Umbilical cord (tissue), 2 donors: ENCODE results near the gene WWOX. TPM values are rescaled to one million over a fixed set of nuclear protein-coding genes. Genes with fewer than 3 reads are reported as not detected.

ENCODE experiments used
- DNase-seq: peaks from one replicate; pipeline ENCODE4 v3.0.0-alpha.2; 2015; ENCODE audit warnings: low spot score
- total RNA-seq: library from RNA; depleted of rRNA; stranded (reverse); fragments of >200 nt; gene quantifications from one replicate; pipeline ENCODE4 v1.2.3, GENCODE V29; 2014; ENCODE audit warnings: low replicate concordance; ENCODE audit not compliant: insufficient read depth

WWOX gene
- total RNA-seq, 1 donor from 2014 or later = 54.4 TPM

GRCh38 chr16:78462288-78463208, 363.1 kb downstream of the WWOX start:
- no peak for DNase-seq

GRCh38 chr16:78463591-78463990, 364.1 kb downstream of the WWOX start:
- no peak for DNase-seq

GRCh38 chr16:78464833-78465232, 365.4 kb downstream of the WWOX start:
- no peak for DNase-seq

- no peak for DNase-seq
These were observed 366.3 kb downstream of the WWOX start for GRCh38 chr16:78465730-78466129.

- DNase-seq = no peak
These were observed 370.3 kb downstream of the WWOX start for GRCh38 chr16:78469787-78470186.

GRCh38 chr16:78473031-78473699, 373.7 kb downstream of the WWOX start:
- DNase-seq = no peak

GRCh38 chr16:78474762-78475161, 375.3 kb downstream of the WWOX start:
- DNase-seq = no peak

GRCh38 chr16:78476615-78477014, 377.2 kb downstream of the WWOX start:
- no peak for DNase-seq

GRCh38 chr16:78478267-78478861, 378.9 kb downstream of the WWOX start:
- DNase-seq = no peak

GRCh38 chr16:78479723-78480122, 380.3 kb downstream of the WWOX start:
- no peak for DNase-seq

GRCh38 chr16:78480588-78480987, 381.1 kb downstream of the WWOX start:
- DNase-seq = no peak

- no peak for DNase-seq
These were observed 383.9 kb downstream of the WWOX start for GRCh38 chr16:78483124-78483992.

GRCh38 chr16:78484509-78485058, 385.1 kb downstream of the WWOX start:
- DNase-seq = no peak

- DNase-seq = no peak
These were observed 385.9 kb downstream of the WWOX start for GRCh38 chr16:78485188-78485916.

GRCh38 chr16:78485917-78486257, 386.4 kb downstream of the WWOX start:
- DNase-seq = no peak

- DNase-seq = no peak
These were observed 388.0 kb downstream of the WWOX start for GRCh38 chr16:78487471-78487870.

GRCh38 chr16:78489072-78489471, 389.6 kb downstream of the WWOX start:
- DNase-seq = no peak

- no peak for DNase-seq
These were observed 390.2 kb downstream of the WWOX start for GRCh38 chr16:78489631-78490030.

- no peak for DNase-seq
These were observed 391.0 kb downstream of the WWOX start for GRCh38 chr16:78490431-78490830.

- no peak for DNase-seq
These were observed 391.4 kb downstream of the WWOX start for GRCh38 chr16:78490847-78491246.

- DNase-seq = no peak
These were observed 394.1 kb downstream of the WWOX start for GRCh38 chr16:78493573-78493972.
